Activated CD4-positive, CD25-positive, alpha-beta regulatory T cell treated with anti-CD3 and anti-CD28 coated beads, Interleukin-2, amount 50 U/mL, for 24 hours (primary cell): ENCODE measurements around the gene SCP2D1.

Source experiments
- ATAC-seq, 2 donors: fragments of 150-1000 bp; cut with Tn5 transposase; one replicate each; pipeline ENCODE4 v1.10.0; 2021; ENCODE audit warnings: mild to moderate bottlenecking in 1 of 2, moderate library complexity in 1 of 2

The SCP2D1 gene

GRCh38 chr20:18815194-18815942 is 1.8 kb downstream of the SCP2D1 start:
- ATAC-seq: no peak

DNA sequence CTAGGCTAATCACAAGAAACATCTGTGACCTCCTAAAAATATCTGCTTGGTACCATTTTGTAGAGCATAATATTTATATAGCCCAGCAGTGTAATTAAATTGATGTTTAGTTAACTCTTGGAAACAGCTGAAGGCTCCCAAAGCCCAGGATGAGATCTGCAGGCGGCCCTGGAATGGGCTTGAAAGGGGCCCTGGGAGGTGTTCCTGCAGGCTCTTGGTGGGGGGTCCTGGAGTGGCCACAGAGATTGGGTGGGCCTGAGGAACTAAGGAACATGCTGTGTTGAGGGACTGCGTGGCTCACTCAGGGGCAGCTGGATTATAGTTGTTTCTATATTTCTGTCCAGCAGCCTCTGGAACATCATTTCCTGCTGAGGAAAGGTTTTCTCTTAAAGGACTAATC is 9.2 kb downstream of the SCP2D1 start:
- ATAC-seq: no peak

DNA sequence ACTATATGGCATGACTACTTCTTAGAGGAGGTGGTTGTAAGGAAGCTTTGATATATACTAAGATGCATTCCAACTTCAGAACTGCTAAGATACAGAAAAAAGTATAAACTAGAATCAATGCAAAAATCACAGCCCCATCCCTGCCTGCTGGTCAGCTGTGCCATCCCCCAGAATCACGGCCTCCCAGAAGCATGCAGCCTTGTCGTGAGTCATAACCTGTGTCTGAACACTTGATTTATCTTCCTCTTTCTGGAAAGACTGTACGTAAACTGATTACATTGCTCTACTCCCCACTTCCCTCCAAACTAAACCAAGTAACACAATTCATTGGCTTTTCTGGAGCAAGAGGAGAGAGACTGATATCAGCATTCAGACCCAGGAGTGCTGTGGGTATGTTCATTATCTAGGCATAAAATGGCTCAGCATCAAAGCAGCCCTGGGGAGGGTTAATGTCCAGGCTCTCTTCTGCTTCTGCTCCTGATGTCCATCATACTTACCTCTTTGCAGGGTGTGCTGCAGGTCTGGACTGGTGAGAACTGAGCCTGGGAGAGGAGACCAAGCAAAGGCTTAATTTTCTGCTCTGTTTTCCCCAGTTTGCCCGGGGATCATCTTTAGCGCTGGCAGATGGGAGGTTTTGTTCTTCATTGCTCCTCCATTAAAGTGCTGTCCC is 18.4 kb downstream of the SCP2D1 start:
- no peak for ATAC-seq

DNA sequence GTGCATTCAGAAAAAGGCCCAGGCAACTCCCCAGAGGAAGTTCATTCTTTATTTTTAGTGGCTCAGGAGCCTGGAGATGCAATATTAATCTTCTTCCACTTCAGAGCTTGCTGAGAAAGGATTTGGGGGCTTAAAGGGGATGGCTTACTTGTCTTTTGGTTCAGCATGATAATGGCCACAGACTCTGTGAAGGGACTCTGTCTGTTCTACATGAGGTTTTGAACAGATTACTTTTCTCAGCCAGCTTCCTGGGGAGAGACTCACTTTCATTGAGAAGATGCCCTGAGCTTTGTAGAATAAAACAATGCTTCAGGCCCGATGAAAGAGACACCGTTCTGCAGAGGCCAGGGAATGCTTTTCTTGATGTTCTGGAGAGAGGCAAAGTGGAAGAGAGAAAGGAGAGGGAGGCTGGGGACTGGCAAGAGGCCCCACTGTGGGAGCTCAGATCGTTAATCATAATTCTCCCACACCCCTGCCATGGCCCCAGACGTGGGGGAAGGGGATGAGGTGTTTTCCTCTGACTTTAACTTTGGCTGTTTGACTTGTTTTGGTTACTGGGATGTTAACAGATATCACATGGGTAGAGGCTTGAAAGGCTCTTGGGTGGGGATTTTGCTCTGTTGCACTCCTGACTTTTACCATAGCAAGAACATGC is 19.1 kb downstream of the SCP2D1 start:
- ATAC-seq: no peak

GRCh38 chr20:18835466-18836256 is 22.1 kb downstream of the SCP2D1 start:
- ATAC-seq: no peak

- ATAC-seq: no peak
Observed at GRCh38 chr20:18837718-18838117, 24.1 kb downstream of the SCP2D1 start.

- ATAC-seq: no peak
Observed at GRCh38 chr20:18839507-18840247, 26.1 kb downstream of the SCP2D1 start.

DNA sequence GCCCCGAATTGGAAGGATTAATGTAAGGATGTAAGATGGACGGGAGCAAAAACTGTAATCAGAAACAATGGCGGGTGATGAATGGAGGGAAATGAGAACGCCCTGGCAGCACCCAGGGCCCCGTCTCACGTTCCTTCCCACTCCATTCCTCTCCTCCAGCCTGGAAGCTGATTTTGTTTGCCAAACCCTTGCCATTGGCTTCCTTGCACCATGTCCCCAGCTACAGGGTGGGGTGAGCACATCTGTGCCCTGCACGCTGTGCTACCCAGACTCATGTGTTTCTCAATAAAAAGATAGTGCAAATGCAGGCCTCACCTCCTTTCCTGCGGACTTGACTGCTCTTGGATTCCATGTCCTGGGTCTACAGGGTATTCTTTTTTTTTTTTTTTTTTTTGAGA is 26.7 kb downstream of the SCP2D1 start:
- ATAC-seq: no peak

DNA sequence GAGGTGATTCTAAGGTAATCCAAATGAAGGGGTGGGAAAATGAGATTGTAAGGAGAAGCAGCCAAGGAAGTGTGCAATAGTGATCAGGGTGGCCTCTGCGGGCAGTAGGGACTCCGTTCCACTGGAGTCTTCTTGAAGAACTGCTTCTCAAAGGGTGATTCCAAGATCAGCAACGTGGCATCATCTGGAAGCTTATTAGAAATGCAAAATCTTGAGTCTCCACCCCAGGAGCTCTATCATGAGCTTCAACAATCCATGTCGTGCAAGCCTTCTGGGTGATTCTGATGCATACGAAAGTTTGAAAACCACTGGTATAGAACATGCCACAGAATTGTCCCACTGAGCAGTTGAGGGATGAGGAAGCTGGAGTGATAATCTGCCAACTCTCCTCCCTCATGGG is 31.4 kb downstream of the SCP2D1 start:
- ATAC-seq: no peak

GRCh38 chr20:18847226-18847755 is 33.7 kb downstream of the SCP2D1 start:
- ATAC-seq: no peak

- no peak for ATAC-seq
Observed at GRCh38 chr20:18849131-18849530, 35.5 kb downstream of the SCP2D1 start.

DNA sequence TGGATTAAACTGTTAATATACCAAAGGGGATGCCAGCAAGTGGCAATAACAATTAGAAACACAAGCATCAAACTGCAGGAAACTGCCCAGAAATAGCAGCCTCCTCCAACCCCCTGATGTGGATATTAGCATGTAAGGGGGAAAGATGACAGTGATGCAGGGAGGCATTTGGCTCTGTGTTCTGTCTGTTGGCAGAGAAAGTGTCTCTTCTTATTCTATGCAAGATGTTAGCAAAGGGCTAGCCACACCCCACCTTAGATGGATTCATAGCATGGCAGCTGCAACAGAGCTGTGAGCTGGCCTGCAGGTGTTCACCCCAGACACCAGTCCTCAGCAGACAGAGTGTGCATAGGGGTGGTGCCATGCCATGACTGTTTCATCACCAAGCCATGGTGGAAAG is 38.0 kb downstream of the SCP2D1 start:
- no peak for ATAC-seq

GRCh38 chr20:18852318-18852717 is 38.7 kb downstream of the SCP2D1 start:
- no peak for ATAC-seq

GRCh38 chr20:18853216-18853615 is 39.6 kb downstream of the SCP2D1 start:
- no peak for ATAC-seq

DNA sequence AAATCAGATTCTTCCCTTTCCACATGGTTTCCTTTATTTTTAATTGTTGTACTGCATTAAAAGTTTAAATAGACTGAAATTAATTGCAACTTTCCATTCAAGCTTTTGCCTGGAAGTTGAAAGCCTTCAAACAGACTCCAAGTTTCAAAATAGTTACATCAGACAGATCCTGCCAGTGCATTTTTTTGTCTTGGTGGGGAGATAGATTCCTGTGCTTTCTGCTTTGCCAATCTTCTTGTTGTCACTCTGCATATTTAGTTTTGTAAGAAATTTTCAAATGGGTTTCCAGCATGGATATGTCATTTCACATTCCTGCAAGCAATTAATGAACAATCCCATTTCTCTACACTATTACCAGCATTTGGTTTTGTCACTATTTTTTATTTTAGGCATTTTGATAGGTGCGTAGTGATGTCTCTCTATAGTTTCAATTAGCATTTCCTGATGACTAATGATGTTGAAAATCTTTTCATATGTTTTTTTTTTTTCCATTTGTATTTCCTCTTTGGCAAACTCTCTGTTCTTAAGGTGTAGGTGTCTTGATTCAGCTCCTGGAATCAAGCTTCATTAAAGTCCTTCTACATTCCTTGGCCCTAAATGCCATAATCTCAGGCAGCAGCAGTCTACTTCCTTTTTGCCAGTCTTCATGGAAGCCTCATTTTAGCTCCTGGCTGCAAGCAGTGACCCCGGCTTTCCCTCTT is 40.5 kb downstream of the SCP2D1 start:
- no peak for ATAC-seq

GRCh38 chr20:18855882-18856281 is 42.3 kb downstream of the SCP2D1 start:
- ATAC-seq: no peak

GRCh38 chr20:18856873-18857272 is 43.3 kb downstream of the SCP2D1 start:
- no peak for ATAC-seq

DNA sequence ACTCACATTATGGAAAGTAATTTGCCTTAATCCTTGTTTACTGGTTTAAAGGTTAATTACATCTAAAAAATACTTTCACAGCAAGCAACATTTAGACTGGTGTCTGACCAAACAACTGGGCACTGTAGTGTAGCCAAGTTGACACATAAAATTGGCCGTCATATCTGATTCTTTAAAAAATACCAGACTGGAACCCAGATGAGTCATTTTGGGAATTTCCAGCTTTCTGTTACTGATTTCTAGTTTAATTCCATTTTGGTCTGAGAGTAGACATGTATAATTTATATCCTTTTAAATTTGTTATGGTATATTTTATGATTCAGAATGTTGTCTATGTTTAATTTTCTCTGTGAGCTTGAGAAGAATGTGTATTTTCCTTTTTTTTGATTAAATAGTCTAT is 44.1 kb downstream of the SCP2D1 start:
- no peak for ATAC-seq

DNA sequence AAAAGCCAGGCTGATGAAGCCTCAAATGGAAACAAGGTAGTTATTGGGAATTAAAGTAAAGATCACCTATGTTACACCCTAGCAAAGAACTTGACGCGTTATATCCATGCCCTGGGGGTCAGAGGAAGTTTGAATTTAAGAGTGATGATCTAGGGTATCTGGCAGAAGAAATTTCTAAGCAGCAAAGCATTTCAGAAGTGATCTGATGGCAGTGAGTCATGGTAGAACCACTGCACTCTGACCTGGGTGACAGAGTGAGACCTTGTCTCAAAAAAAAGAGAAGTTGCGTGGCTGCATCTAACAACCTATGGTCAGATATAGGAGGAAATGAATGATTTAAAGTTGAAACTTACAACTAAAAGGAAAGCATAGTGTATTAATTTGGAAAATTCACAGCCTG is 45.2 kb downstream of the SCP2D1 start:
- no peak for ATAC-seq
